ENCODE results near the gene LLGL1. TPM values are rescaled to one million over a fixed set of nuclear protein-coding genes. Genes with fewer than 3 reads are reported as not detected.

LLGL1 gene
- total RNA-seq, 1 donor from 2014 or later, result 45.0 TPM

DNA sequence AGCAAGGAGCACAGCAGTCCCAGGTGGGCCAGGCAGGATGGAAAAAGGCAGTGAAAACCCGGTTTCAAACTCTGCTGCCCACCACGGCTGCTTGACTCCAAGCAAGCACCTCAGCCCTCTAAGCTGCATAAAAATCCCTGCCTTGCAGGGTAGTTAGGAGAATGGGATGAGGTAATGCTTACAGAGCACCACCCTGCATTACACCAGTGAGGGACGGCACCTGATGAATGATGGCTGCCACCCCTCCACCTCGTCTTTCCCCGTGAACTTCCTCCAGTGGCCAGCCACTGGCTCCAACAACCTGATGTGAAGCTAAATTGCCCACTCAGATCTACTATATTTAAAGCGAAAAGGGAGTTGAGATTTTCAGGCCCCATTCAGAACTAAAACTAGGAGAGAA is 56.4 kb downstream of the LLGL1 start:
- Mint-ChIP-seq H3K4me1 (ENCODE audit: unreplicated experiment) (no peaks in the 10 kb centered on the region), H3K27me3 (ENCODE audit: unreplicated experiment) (no peaks in the 10 kb centered on the region), H3K9me3 (ENCODE audit: unreplicated experiment) (no peaks in the 10 kb centered on the region), H3K36me3 (ENCODE audit: unreplicated experiment) (peaks cover 44% of the 10 kb centered on the region), H3K27ac (ENCODE audit: unreplicated experiment) (no peak overlapping the region), H3K4me3 (ENCODE audit: unreplicated experiment) (no peak overlapping the region)
- TF ChIP-seq, protein P1, sequence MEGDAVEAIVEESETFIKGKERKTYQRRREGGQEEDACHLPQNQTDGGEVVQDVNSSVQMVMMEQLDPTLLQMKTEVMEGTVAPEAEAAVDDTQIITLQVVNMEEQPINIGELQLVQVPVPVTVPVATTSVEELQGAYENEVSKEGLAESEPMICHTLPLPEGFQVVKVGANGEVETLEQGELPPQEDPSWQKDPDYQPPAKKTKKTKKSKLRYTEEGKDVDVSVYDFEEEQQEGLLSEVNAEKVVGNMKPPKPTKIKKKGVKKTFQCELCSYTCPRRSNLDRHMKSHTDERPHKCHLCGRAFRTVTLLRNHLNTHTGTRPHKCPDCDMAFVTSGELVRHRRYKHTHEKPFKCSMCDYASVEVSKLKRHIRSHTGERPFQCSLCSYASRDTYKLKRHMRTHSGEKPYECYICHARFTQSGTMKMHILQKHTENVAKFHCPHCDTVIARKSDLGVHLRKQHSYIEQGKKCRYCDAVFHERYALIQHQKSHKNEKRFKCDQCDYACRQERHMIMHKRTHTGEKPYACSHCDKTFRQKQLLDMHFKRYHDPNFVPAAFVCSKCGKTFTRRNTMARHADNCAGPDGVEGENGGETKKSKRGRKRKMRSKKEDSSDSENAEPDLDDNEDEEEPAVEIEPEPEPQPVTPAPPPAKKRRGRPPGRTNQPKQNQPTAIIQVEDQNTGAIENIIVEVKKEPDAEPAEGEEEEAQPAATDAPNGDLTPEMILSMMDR (IDR thresholded peaks at IDR 0.05), result no peak
- no peak for DNase-seq (ENCODE audit: extremely low spot score, unreplicated experiment)

DNA sequence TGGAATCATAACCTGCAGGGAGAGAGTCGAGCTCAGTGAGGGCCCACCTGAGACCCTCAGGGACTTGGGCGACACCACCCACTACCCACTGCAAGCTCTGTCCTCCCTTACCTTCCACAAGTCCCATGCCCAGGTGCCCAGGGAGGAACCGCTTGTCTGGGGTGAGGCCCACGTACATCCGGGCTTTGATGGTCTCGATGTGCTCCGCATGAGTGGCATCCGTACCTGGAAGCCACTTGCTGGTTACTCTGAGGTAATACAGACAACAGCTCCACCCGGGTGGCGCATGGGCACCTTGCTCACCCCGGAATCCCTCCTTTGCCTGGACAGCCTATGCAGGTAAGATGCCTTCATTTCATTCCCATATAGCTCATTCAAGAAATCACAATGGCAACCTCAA is 59.9 kb downstream of the LLGL1 start:
- Mint-ChIP-seq H3K9me3 (ENCODE audit: unreplicated experiment) (no peaks in the 10 kb centered on the region), H3K4me3 (ENCODE audit: unreplicated experiment) (no peak overlapping the region), H3K36me3 (ENCODE audit: unreplicated experiment) (peaks cover 58% of the 10 kb centered on the region), H3K4me1 (ENCODE audit: unreplicated experiment) (no peaks in the 10 kb centered on the region), H3K27me3 (ENCODE audit: unreplicated experiment) (no peaks in the 10 kb centered on the region), H3K27ac (ENCODE audit: unreplicated experiment) (no peak overlapping the region)
- TF ChIP-seq, protein P1 (IDR thresholded peaks at IDR 0.05), result no peak
- DNase-seq (ENCODE audit: extremely low spot score, unreplicated experiment), result no peak

DNA sequence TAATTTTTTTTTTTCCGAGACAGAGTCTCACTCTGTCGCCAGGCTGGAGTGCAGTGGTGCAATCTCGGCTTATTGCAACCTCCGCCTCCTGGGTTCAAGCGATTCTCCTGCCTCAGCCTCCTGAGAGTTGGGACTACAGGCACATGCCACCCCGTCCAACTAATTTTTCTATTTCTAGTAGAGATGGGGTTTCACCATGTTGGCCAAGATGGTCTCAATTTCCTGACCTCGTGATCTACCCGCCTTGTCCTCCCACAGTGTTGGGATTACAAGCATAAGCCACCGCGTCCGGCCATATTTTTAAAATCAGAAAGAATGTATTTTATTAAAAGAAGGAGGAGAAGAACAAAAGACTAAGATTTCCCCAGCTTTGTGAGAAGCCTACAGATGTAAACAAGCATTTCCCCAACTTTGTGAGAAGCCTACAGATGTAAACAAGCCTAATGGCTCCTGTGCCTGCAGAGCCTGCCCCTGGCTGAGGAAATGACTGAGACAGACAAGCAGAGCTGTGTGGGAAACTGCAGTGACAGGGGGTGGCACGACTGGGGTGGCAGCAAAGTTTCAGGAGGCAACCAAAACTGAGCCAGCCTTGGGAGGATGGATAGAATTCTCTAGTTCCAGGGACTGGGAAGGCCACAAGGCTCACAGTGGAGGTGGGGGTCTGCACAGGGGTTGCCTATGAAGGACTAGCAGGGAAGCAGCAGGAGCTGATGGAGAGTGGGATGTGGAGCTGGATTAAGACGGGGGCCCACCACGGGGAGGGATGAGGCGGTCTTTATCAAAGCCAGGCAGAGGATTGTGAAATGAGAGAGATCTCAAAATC is 66.5 kb downstream of the LLGL1 start:
- Mint-ChIP-seq H3K27me3 (ENCODE audit: unreplicated experiment) (no peaks in the 10 kb centered on the region), H3K36me3 (ENCODE audit: unreplicated experiment) (peaks cover 46% of the 10 kb centered on the region), H3K4me3 (ENCODE audit: unreplicated experiment) (no peak overlapping the region), H3K27ac (ENCODE audit: unreplicated experiment) (no peak overlapping the region), H3K9me3 (ENCODE audit: unreplicated experiment) (no peaks in the 10 kb centered on the region), H3K4me1 (ENCODE audit: unreplicated experiment) (no peaks in the 10 kb centered on the region)
- TF ChIP-seq, protein P1 (IDR thresholded peaks at IDR 0.05), result no peak
- no peak for DNase-seq (ENCODE audit: extremely low spot score, unreplicated experiment)

Other genes with a start within 250 kb of the LLGL1 start
- 21.8 and 26.6 TPM in 2 replicates for gene ATPAF2, start 186.5 kb upstream of the LLGL1 start, total RNA-seq
- 9.2 and 12.9 TPM in 2 replicates for gene GID4, start 186.2 kb upstream of the LLGL1 start, total RNA-seq
- gene DRG2, start 137.7 kb upstream of the LLGL1 start, total RNA-seq, result 40.8 and 41.2 TPM in 2 replicates
- gene MYO15A, start 116.9 kb upstream of the LLGL1 start, total RNA-seq, result 0.21 and 0.37 TPM in 2 replicates
- 89.4 and 95.9 TPM in 2 replicates for gene ALKBH5, start 41.8 kb upstream of the LLGL1 start, total RNA-seq
- gene FLII, start 33.1 kb downstream of the LLGL1 start, total RNA-seq, result 212 and 214 TPM in 2 replicates
- gene MIEF2, start 35.0 kb downstream of the LLGL1 start, total RNA-seq, result 10.8 and 15.3 TPM in 2 replicates
- 41.5 and 44.8 TPM in 2 replicates for gene TOP3A, start 89.4 kb downstream of the LLGL1 start, total RNA-seq
- 19.8 and 21.2 TPM in 2 replicates for gene SMCR8, start 89.7 kb downstream of the LLGL1 start, total RNA-seq
- gene SHMT1, start 137.9 kb downstream of the LLGL1 start, total RNA-seq, result 5.4 and 5.8 TPM in 2 replicates
- not detected in 2 replicates for gene EVPLL, start 152.1 kb downstream of the LLGL1 start, total RNA-seq